ENCODE measurements around the gene TAOK1.

Gene TAOK1

GRCh38 chr17:29379084-29379991 lies 10.8 kb upstream of the TAOK1 start:
- DNase-seq (ENCODE audit: low read depth in 2 of 2), result no peak

- no peak for DNase-seq (ENCODE audit: low read depth in 2 of 2)
Observed at GRCh38 chr17:29383686-29384085, 6.5 kb upstream of the TAOK1 start.

GRCh38 chr17:29384901-29385300 lies 5.3 kb upstream of the TAOK1 start:
- no peak for DNase-seq (ENCODE audit: low read depth in 2 of 2)

- DNase-seq (ENCODE audit: low read depth in 2 of 2), result no peak
Observed at GRCh38 chr17:29386760-29387159, 3.4 kb upstream of the TAOK1 start.

- no peak for DNase-seq (ENCODE audit: low read depth in 2 of 2)
Observed at GRCh38 chr17:29388937-29389336, 1.2 kb upstream of the TAOK1 start.

- DNase-seq (ENCODE audit: low read depth in 2 of 2), result peak in 1 of 2 donors; percentile 3
Observed at GRCh38 chr17:29390851-29391631, 878 bp downstream of the TAOK1 start.

- no peak for DNase-seq (ENCODE audit: low read depth in 2 of 2)
Observed at GRCh38 chr17:29393436-29393835, 3.3 kb downstream of the TAOK1 start.

GRCh38 chr17:29394761-29395160 lies 4.6 kb downstream of the TAOK1 start:
- DNase-seq (ENCODE audit: low read depth in 2 of 2), result no peak

- DNase-seq (ENCODE audit: low read depth in 2 of 2), result no peak
Observed at GRCh38 chr17:29396066-29396465, 5.9 kb downstream of the TAOK1 start.

- DNase-seq (ENCODE audit: low read depth in 2 of 2), result no peak
Observed at GRCh38 chr17:29399634-29400033, 9.5 kb downstream of the TAOK1 start.

GRCh38 chr17:29400818-29401217 lies 10.7 kb downstream of the TAOK1 start:
- no peak for DNase-seq (ENCODE audit: low read depth in 2 of 2)

GRCh38 chr17:29401258-29401657 lies 11.1 kb downstream of the TAOK1 start:
- no peak for DNase-seq (ENCODE audit: low read depth in 2 of 2)

- DNase-seq (ENCODE audit: low read depth in 2 of 2), result no peak
Observed at GRCh38 chr17:29407856-29408255, 17.7 kb downstream of the TAOK1 start.

GRCh38 chr17:29409963-29410362 lies 19.8 kb downstream of the TAOK1 start:
- no peak for DNase-seq (ENCODE audit: low read depth in 2 of 2)

GRCh38 chr17:29412780-29413565 lies 22.8 kb downstream of the TAOK1 start:
- no peak for DNase-seq (ENCODE audit: low read depth in 2 of 2)

- DNase-seq (ENCODE audit: low read depth in 2 of 2), result no peak
Observed at GRCh38 chr17:29420128-29420527, 30.0 kb downstream of the TAOK1 start.

GRCh38 chr17:29430275-29430674 lies 40.1 kb downstream of the TAOK1 start:
- no peak for DNase-seq (ENCODE audit: low read depth in 2 of 2)

GRCh38 chr17:29433541-29433940 lies 43.4 kb downstream of the TAOK1 start:
- no peak for DNase-seq (ENCODE audit: low read depth in 2 of 2)

- no peak for DNase-seq (ENCODE audit: low read depth in 2 of 2)
Observed at GRCh38 chr17:29434550-29434949, 44.4 kb downstream of the TAOK1 start.

- DNase-seq (ENCODE audit: low read depth in 2 of 2), result no peak
Observed at GRCh38 chr17:29442451-29442850, 52.3 kb downstream of the TAOK1 start.

- no peak for DNase-seq (ENCODE audit: low read depth in 2 of 2)
Observed at GRCh38 chr17:29443041-29443739, 53.0 kb downstream of the TAOK1 start.
